HEK293 (cell line): ENCODE data around the gene SMC1B.

Experiments used
- CTCF ChIP-seq: fragments of 450-650 bp; formaldehyde crosslinking; IDR thresholded peaks from 2 replicates; pipeline ENCODE4 v1.5.1; 2016; ENCODE audit warnings: missing biosample characterization, missing genetic modification characterization
- KLF10 ChIP-seq: fragments of 450-650 bp; IDR thresholded peaks from 2 replicates; pipeline ENCODE4 v1.5.1; 2018; ENCODE audit warnings: missing biosample characterization, mild to moderate bottlenecking, missing genetic modification characterization
- SP7 ChIP-seq: fragments of 450-650 bp; formaldehyde crosslinking; IDR thresholded peaks from 2 replicates; pipeline ENCODE4 v1.5.1; 2016; ENCODE audit warnings: missing biosample characterization, missing genetic modification characterization
- ZBTB11 ChIP-seq: fragments of 450-650 bp; formaldehyde crosslinking; conservative IDR thresholded peaks from 2 replicates; pipeline ENCODE4 v1.5.1; 2016; ENCODE audit warnings: low read depth, missing biosample characterization, missing genetic modification characterization
- ZNF311 ChIP-seq: fragments of 450-650 bp; formaldehyde crosslinking; IDR thresholded peaks from 2 replicates; pipeline ENCODE4 v1.5.1; 2017; ENCODE audit warnings: missing biosample characterization, missing genetic modification characterization, borderline replicate concordance
- TF ChIP-seq, protein P1 (sequence below): fragments of 450-650 bp; formaldehyde crosslinking; IDR thresholded peaks from 2 replicates; pipeline ENCODE4 v1.5.1; 2016; ENCODE audit warnings: missing biosample characterization, missing genetic modification characterization

DNA sequence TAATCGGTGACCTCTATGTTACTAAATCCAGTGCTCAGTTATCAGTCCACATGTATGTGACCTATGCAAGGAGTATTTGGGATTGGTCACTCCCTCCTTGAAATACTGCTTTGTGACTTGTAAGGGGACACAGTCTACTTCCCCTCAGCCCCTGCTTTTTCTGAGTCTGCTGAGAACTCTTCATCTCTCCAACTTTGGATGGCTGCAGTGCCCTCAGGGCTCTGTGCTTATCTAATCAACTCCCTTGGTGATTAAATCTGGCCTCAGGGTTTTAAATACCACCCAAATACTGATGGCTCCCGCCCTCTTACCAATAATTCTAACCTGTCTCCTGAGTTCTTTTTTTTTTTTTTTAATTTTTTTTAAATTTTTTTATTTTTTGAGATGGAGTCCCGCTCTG is 63.5 kb downstream of the SMC1B start:
- no peak for TF ChIP-seq SP7
- TF ChIP-seq ZNF311 (tag by site-specific recombination), result no peak
- TF ChIP-seq CTCF (tag by site-specific recombination), result no peak
- TF ChIP-seq, protein P1, sequence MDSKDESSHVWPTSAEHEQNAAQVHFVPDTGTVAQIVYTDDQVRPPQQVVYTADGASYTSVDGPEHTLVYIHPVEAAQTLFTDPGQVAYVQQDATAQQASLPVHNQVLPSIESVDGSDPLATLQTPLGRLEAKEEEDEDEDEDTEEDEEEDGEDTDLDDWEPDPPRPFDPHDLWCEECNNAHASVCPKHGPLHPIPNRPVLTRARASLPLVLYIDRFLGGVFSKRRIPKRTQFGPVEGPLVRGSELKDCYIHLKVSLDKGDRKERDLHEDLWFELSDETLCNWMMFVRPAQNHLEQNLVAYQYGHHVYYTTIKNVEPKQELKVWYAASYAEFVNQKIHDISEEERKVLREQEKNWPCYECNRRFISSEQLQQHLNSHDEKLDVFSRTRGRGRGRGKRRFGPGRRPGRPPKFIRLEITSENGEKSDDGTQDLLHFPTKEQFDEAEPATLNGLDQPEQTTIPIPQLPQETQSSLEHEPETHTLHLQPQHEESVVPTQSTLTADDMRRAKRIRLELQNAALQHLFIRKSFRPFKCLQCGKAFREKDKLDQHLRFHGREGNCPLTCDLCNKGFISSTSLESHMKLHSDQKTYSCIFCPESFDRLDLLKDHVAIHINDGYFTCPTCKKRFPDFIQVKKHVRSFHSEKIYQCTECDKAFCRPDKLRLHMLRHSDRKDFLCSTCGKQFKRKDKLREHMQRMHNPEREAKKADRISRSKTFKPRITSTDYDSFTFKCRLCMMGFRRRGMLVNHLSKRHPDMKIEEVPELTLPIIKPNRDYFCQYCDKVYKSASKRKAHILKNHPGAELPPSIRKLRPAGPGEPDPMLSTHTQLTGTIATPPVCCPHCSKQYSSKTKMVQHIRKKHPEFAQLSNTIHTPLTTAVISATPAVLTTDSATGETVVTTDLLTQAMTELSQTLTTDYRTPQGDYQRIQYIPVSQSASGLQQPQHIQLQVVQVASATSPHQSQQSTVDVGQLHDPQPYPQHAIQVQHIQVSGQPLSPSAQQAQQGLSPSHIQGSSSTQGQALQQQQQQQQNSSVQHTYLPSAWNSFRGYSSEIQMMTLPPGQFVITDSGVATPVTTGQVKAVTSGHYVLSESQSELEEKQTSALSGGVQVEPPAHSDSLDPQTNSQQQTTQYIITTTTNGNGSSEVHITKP (tag by site-specific recombination), result no peak
- TF ChIP-seq ZBTB11 (tag by site-specific recombination), result no peak
- TF ChIP-seq KLF10 (tag by site-specific recombination), result no peak
